H1 (cell line): ENCODE measurements around the gene DISC1. TPM values are rescaled to one million over a fixed set of nuclear protein-coding genes. Genes with fewer than 3 reads are reported as not detected.

Experiments
- CTCF ChIA-PET: fragments of 300-600 bp; sonication (Branson Sonifier 250); formaldehyde crosslinking; loops from one replicate; lab custom pipeline; 2021; ENCODE audit not compliant: partially characterized antibody; lab: Charles Lee
- POLR2A ChIA-PET: fragments of 300-600 bp; sonication (Branson Sonifier 250); formaldehyde crosslinking; loops from one replicate; lab custom pipeline; 2021; ENCODE audit warnings: inconsistent platforms; ENCODE audit not compliant: partially characterized antibody; lab: Charles Lee
- DNase-seq, 2 experiments: peaks; one replicate each; pipeline versions ENCODE4 v3.0.0 to v3.0.0-alpha.2; 2010 to 2022; ENCODE audit warnings: low spot score in 2 of 2, low read depth in 1 of 2, mixed read lengths in 1 of 2
- FAIRE-seq: peaks from 2 replicates; lab custom pipeline; 2011; peaks lifted over from hg19 to GRCh38; lab: Jason Lieb, UNC
- H2AFZ ChIP-seq: 2 replicates; pipeline ENCODE4 v1.8.1; 2012; ENCODE audit warnings: low read length, inconsistent platforms
- H2AK5ac ChIP-seq: 2 replicates; pipeline ENCODE4 v1.6.1; 2013; ENCODE audit warnings: low read depth, low read length
- H2BK120ac ChIP-seq: replicated peaks from 2 replicates; pipeline ENCODE3; 2013; ENCODE audit warnings: low read depth, low read length, inconsistent platforms
- H2BK12ac ChIP-seq: 2 replicates; pipeline ENCODE4 v1.6.1; 2013; ENCODE audit warnings: low read depth, low read length
- H2BK15ac ChIP-seq: 2 replicates; pipeline ENCODE4 v1.6.1; 2013; ENCODE audit warnings: low read length
- H2BK20ac ChIP-seq: 2 replicates; pipeline ENCODE4 v1.6.1; 2013; ENCODE audit warnings: low read length
- H2BK5ac ChIP-seq: 2 replicates; pipeline ENCODE4 v1.6.1; 2013; ENCODE audit warnings: low read depth, low read length
- H3K14ac ChIP-seq: 2 replicates; pipeline ENCODE4 v1.6.1; 2013; ENCODE audit warnings: inconsistent platforms; ENCODE audit not compliant: insufficient read length
- H3K18ac ChIP-seq: 2 replicates; pipeline ENCODE4 v1.6.1; 2013; ENCODE audit warnings: low read length; ENCODE audit errors: extremely low read depth
- H3K23ac ChIP-seq: 2 replicates; pipeline ENCODE4 v1.6.1; 2013; ENCODE audit warnings: inconsistent platforms; ENCODE audit not compliant: insufficient read length
- H3K23me2 ChIP-seq: 2 replicates; pipeline ENCODE4 v1.6.1; 2013; ENCODE audit warnings: low read depth, low read length
- H3K27ac ChIP-seq: 2 replicates; pipeline ENCODE4 v1.6.1; 2011; ENCODE audit warnings: low read depth, low read length, inconsistent platforms
- H3K27me3 ChIP-seq, 4 experiments: replicated peaks in 1 of 4; 1 replicate in 1 of 4; 2 replicates in 3 of 4; pipeline versions ENCODE4 v1.6.1 to v1.8.1; 2011 to 2013; ENCODE audit warnings: low read length in 3 of 4, mild to moderate bottlenecking in 3 of 4, inconsistent platforms in 2 of 4, mixed read lengths in 2 of 4, moderate library complexity in 1 of 4; ENCODE audit not compliant: control insufficient read depth in 3 of 4, insufficient read depth in 3 of 4; ENCODE audit errors: extremely low read depth in 1 of 4
- H3K36me3 ChIP-seq, 4 experiments: 2 replicates each; pipeline versions ENCODE4 v1.6.1 to v1.8.1; 2011 to 2013; ENCODE audit warnings: mild to moderate bottlenecking in 4 of 4, low read length in 3 of 4, moderate library complexity in 2 of 4, control low read depth in 1 of 4, inconsistent platforms in 1 of 4; ENCODE audit not compliant: insufficient read depth in 4 of 4, control insufficient read depth in 2 of 4
- H3K4ac ChIP-seq: replicated peaks from 2 replicates; pipeline ENCODE3; 2013; ENCODE audit warnings: low read length, low read depth, mixed read lengths, inconsistent platforms; ENCODE audit not compliant: insufficient read length
- H3K4me1 ChIP-seq, 4 experiments: replicated peaks in 1 of 4; 1 replicate in 1 of 4; 2 replicates in 3 of 4; pipeline versions ENCODE4 v1.6.1 to v1.8.1; 2011 to 2013; ENCODE audit warnings: low read length in 3 of 4, inconsistent platforms in 2 of 4, mixed read lengths in 1 of 4; ENCODE audit not compliant: insufficient read depth in 4 of 4, control insufficient read depth in 3 of 4
- H3K4me2 ChIP-seq, 2 experiments: 2 replicates each; pipeline versions ENCODE4 v1.6.1 to v1.8.1; 2011 to 2013; ENCODE audit warnings: low read depth in 2 of 2, low read length in 2 of 2, control low read depth in 1 of 2, inconsistent platforms in 1 of 2, mild to moderate bottlenecking in 1 of 2; ENCODE audit not compliant: insufficient read depth in 1 of 2
- H3K4me3 ChIP-seq, 4 experiments: fragments of 200-600, 300-600 bp in 1 of 4; sonication (generic), shearing (Covaris generic), sonication (Bioruptor Twin) in 1 of 4; 2 replicates each; pipeline versions ENCODE4 v1.5.1 to v1.8.1; 2011 to 2016; ENCODE audit warnings: low read length in 4 of 4, low read depth in 3 of 4, control low read depth in 2 of 4, inconsistent platforms in 2 of 4, mild to moderate bottlenecking in 2 of 4, mixed read lengths in 1 of 4, moderate library complexity in 1 of 4; ENCODE audit not compliant: insufficient read depth in 2 of 4; ENCODE audit errors: extremely low read depth in 1 of 4
- H3K56ac ChIP-seq: replicated peaks from 2 replicates; pipeline ENCODE3; 2013; ENCODE audit warnings: low read depth, mild to moderate bottlenecking, mixed read lengths, low read length, inconsistent platforms; ENCODE audit not compliant: insufficient read length
- H3K79me1 ChIP-seq: 2 replicates; pipeline ENCODE4 v1.6.1; 2013; ENCODE audit warnings: low read depth, low read length, control low read depth
- H3K79me2 ChIP-seq, 2 experiments: 2 replicates each; pipeline versions ENCODE4 v1.6.1 to v1.8.1; 2012 to 2013; ENCODE audit warnings: low read length in 2 of 2, mild to moderate bottlenecking in 2 of 2, inconsistent platforms in 1 of 2; ENCODE audit not compliant: insufficient read depth in 2 of 2, control insufficient read depth in 1 of 2
- H3K9ac ChIP-seq, 4 experiments: replicated peaks in 1 of 4; 1 replicate in 1 of 4; 2 replicates in 3 of 4; pipeline versions ENCODE4 v1.6.1 to v1.8.1; 2011 to 2013; ENCODE audit warnings: low read depth in 3 of 4, low read length in 3 of 4, control low read depth in 2 of 4, mild to moderate bottlenecking in 2 of 4, moderate library complexity in 2 of 4, inconsistent platforms in 1 of 4; ENCODE audit errors: extremely low read depth in 1 of 4
- H3K9me3 ChIP-seq, 2 experiments: 2 replicates each; pipeline versions ENCODE4 v1.6.1 to v1.8.1; 2012 to 2013; ENCODE audit warnings: mild to moderate bottlenecking in 2 of 2, moderate library complexity in 2 of 2, control low read depth in 1 of 2, inconsistent platforms in 1 of 2, low read depth in 1 of 2, low read length in 1 of 2, mixed read lengths in 1 of 2; ENCODE audit not compliant: insufficient read depth in 2 of 2
- H4K20me1 ChIP-seq, 2 experiments: replicated peaks in 1 of 2; 2 replicates each; pipeline versions ENCODE3 to v1.8.1; 2011 to 2013; ENCODE audit warnings: inconsistent platforms in 2 of 2, low read length in 2 of 2, mild to moderate bottlenecking in 1 of 2; ENCODE audit not compliant: insufficient read depth in 2 of 2, control insufficient read depth in 1 of 2
- H4K5ac ChIP-seq: 2 replicates; pipeline ENCODE4 v1.6.1; 2013; ENCODE audit warnings: low read length, low read depth, mixed read lengths, inconsistent platforms; ENCODE audit not compliant: insufficient read length
- H4K8ac ChIP-seq: 2 replicates; pipeline ENCODE4 v1.8.0; 2013; ENCODE audit warnings: mild to moderate bottlenecking, moderate library complexity, low read length, inconsistent platforms; ENCODE audit not compliant: insufficient read depth; ENCODE audit errors: extremely low read depth
- H4K91ac ChIP-seq: replicated peaks from 2 replicates; pipeline ENCODE3; 2013; ENCODE audit warnings: low read length, mixed read lengths, inconsistent platforms; ENCODE audit not compliant: insufficient read length
- JUN ChIP-seq: IDR thresholded peaks from 2 replicates; pipeline ENCODE4 v1.6.1; 2011; ENCODE audit warnings: low read depth, mild to moderate bottlenecking, improper control_type of control experiment, low read length
- SUZ12 ChIP-seq: fragments of 200-600 bp; sonication (generic); IDR thresholded peaks from 2 replicates; pipeline ENCODE4 v1.6.1; 2012; ENCODE audit warnings: mild to moderate bottlenecking, inconsistent platforms, low read length, moderate library complexity, mixed read lengths
- polyA plus RNA-seq, 7 experiments: library from polyadenylated mRNA; depleted of rRNA in 3 of 7; stranded (reverse) in 5 of 7; unstranded in 2 of 7; fragments of >200 nt in 5 of 7; fragments of 200-250 nt in 2 of 7; gene quantifications; 1 replicate in 5 of 7; 2 replicates in 1 of 7; 4 replicates in 1 of 7; pipeline versions ENCODE4 v1.2.1 to v1.2.3, GENCODE V29; 2011 to 2013; ENCODE audit warnings: missing spikeins in 2 of 7, mixed read lengths in 2 of 7
- total RNA-seq: library from RNA; stranded (reverse); fragmentation: NEBNext Ultra II Directional; extraction: Animal tissue kit (Norgen Biotek cat#: 25700); gene quantifications from 2 replicates; pipeline ENCODE4 v1.2.1, GENCODE V29; 2021

DISC1 gene
- total and polyA plus RNA-seq, 2 of the 8 experiments (the other 6 are each of a cell fraction or from before 2014, with no cell fraction given) = 1.1 to 3.5 TPM

DNA sequence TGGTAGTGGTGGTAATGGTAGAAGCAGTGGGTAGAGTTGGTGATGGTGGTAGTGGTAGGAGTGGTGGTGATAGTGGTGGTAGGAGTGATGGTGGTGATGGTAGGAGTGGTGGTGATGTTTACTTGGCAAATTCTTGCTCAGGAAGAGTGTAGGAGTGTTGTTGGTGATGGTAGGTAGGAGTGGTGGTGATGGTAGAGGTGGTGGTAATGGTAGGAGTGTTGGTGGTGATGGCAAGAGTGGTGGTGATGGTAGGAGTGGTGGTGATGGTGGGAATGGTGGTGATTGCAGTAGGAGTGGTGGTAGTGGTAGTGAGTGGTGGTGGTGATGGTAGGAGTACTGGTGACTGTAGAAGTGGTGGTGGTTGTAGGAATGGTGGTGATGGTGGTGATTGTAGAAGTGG, 106.5 kb downstream of the DISC1 start:
- H3K79me1 ChIP-seq = no peaks in the 10 kb centered on the region
- TF ChIP-seq SUZ12 (no peak), JUN (no peak)
- TF ChIP-seq, all 59 proteins: peak for 0
- no peak overlapping the region for H3K9ac ChIP-seq
- H3K4me2 ChIP-seq = no peak overlapping the region
- no peak overlapping the region for H2BK15ac ChIP-seq
- no peak overlapping the region for H4K5ac ChIP-seq
- H2AK5ac ChIP-seq = no peak overlapping the region
- no peaks in the 10 kb centered on the region for H3K4me1 ChIP-seq
- H3K18ac ChIP-seq = no peak overlapping the region
- H2BK12ac ChIP-seq = no peak overlapping the region
- no peaks in the 10 kb centered on the region for H3K79me2 ChIP-seq
- H3K27ac ChIP-seq = no peak overlapping the region
- DNase-seq (no peak), FAIRE-seq (no peak)
- H3K23me2 ChIP-seq = peaks cover 13% of the 10 kb centered on the region; the same call in 1 of the 2 replicates
- no peak overlapping the region for H3K14ac ChIP-seq
- H3K23ac ChIP-seq = no peak overlapping the region
- H2BK120ac ChIP-seq = no peak overlapping the region
- H2BK5ac ChIP-seq = no peak overlapping the region
- no peak overlapping the region for H3K4ac ChIP-seq
- POLR2A ChIA-PET = no interaction called here
- peak overlapping the region; percentile 96 for H3K56ac ChIP-seq
- CTCF ChIA-PET = no interaction called here
- H3K36me3 ChIP-seq = no peaks in the 10 kb centered on the region
- H2AFZ ChIP-seq = no peak overlapping the region
- H4K20me1 ChIP-seq = peaks cover 0 to 8% of the 10 kb centered on the region in 2 experiments
- no peaks in the 10 kb centered on the region; a peak in 1 of 4 replicates for H3K9me3 ChIP-seq
- H4K8ac ChIP-seq = no peak overlapping the region
- no peak overlapping the region for H3K4me3 ChIP-seq
- no peak overlapping the region for H4K91ac ChIP-seq
- H3K27me3 ChIP-seq = no peaks in the 10 kb centered on the region
- H2BK20ac ChIP-seq = no peak overlapping the region
